MCF 10A (cell line): Measurements from ENCODE around the gene MUC2. TPM values are rescaled to one million over a fixed set of nuclear protein-coding genes. Genes with fewer than 3 reads are reported as not detected.
A peak's percentile ranks its signal among the peaks of the same experiment; 100 is the strongest.

ENCODE experiments used
- BruUV-seq: library from RNA; stranded (reverse); fragments of 400-500 nt; replicated peaks from 2 replicates; lab custom pipeline; 2021; lab: Mats Ljungman, UMichigan
- CTCF ChIA-PET: fragments of 300-600 bp; sonication (Branson Sonifier 250); formaldehyde crosslinking; extraction: SDS; loops from one replicate; lab custom pipeline; 2021; ENCODE audit warnings: antibody characterized with exemption, inconsistent platforms; lab: Yijun Ruan, JAX
- POLR2A ChIA-PET: fragments of 300-600, 350-650 bp; sonication (Branson Sonifier 250); formaldehyde crosslinking; extraction: SDS; loops from one replicate; lab custom pipeline; 2020; ENCODE audit warnings: antibody characterized with exemption, inconsistent platforms; lab: Yijun Ruan, JAX
- DNase-seq: peaks from one replicate; pipeline ENCODE4 v3.0.0-alpha.2; 2018; ENCODE audit not compliant: unreplicated experiment
- H3K27ac Mint-ChIP-seq: one replicate; pipeline ENCODE4 v1.8.0; 2022; ENCODE audit warnings: mild to moderate bottlenecking, low read depth, mixed read lengths; ENCODE audit not compliant: unreplicated experiment
- H3K27me3 Mint-ChIP-seq: one replicate; pipeline ENCODE4 v1.8.0; 2022; ENCODE audit warnings: mixed read lengths; ENCODE audit not compliant: insufficient read depth, unreplicated experiment
- H3K36me3 Mint-ChIP-seq: one replicate; pipeline ENCODE4 v1.8.0; 2022; ENCODE audit warnings: mild to moderate bottlenecking, moderate library complexity, mixed read lengths; ENCODE audit not compliant: insufficient read depth, unreplicated experiment
- H3K4me1 Mint-ChIP-seq: one replicate; pipeline ENCODE4 v1.8.0; 2022; ENCODE audit warnings: mixed read lengths; ENCODE audit not compliant: insufficient read depth, unreplicated experiment
- H3K4me3 Mint-ChIP-seq: one replicate; pipeline ENCODE4 v1.8.0; 2022; ENCODE audit warnings: mild to moderate bottlenecking, moderate library complexity, mixed read lengths; ENCODE audit not compliant: unreplicated experiment
- H3K9me3 Mint-ChIP-seq: one replicate; pipeline ENCODE4 v1.8.0; 2022; ENCODE audit warnings: mixed read lengths; ENCODE audit not compliant: unreplicated experiment
- intact Hi-C: fragments of 100-400 bp; cut with micrococcal nuclease; formaldehyde crosslinking; loops from 2 replicates; pipeline ENCODE4 v1.14.1; 2022
- total RNA-seq: library from RNA; stranded (reverse); gene quantifications from 2 replicates; pipeline ENCODE4 v1.2.3, GENCODE V29; 2022
- TF ChIP-seq, protein P1 (sequence below): fragments of 200-600 bp; IDR thresholded peaks from one replicate; pipeline ENCODE4 v1.8.0; 2022; ENCODE audit warnings: antibody characterized with exemption, mild to moderate bottlenecking; ENCODE audit not compliant: unreplicated experiment

The MUC2 gene
- total RNA-seq, 1 experiment from 2014 or later = 0.02 TPM

- no TSS peak for BruUV-seq
- Mint-ChIP-seq H3K27ac (no peak overlapping the region), H3K4me3 (no peak overlapping the region), H3K36me3 (no peaks in the 10 kb centered on the region), H3K4me1 (peaks cover 11% of the 10 kb centered on the region), H3K9me3 (peaks cover 9% of the 10 kb centered on the region), H3K27me3 (peaks cover 7% of the 10 kb centered on the region)
- intact Hi-C loops = no loop called here
- peak; percentile 33 for DNase-seq
- ChIA-PET POLR2A (interaction anchor here (0.6 kb wide), 1 partner anchor 91 kb away, joined by 3 read pairs; no protein-coding TSS in a partner anchor), CTCF (interaction anchor here (1.6 kb wide), 1 partner anchor 9 kb away, joined by 4 read pairs; no protein-coding TSS in a partner anchor)
- TF ChIP-seq, protein P1, sequence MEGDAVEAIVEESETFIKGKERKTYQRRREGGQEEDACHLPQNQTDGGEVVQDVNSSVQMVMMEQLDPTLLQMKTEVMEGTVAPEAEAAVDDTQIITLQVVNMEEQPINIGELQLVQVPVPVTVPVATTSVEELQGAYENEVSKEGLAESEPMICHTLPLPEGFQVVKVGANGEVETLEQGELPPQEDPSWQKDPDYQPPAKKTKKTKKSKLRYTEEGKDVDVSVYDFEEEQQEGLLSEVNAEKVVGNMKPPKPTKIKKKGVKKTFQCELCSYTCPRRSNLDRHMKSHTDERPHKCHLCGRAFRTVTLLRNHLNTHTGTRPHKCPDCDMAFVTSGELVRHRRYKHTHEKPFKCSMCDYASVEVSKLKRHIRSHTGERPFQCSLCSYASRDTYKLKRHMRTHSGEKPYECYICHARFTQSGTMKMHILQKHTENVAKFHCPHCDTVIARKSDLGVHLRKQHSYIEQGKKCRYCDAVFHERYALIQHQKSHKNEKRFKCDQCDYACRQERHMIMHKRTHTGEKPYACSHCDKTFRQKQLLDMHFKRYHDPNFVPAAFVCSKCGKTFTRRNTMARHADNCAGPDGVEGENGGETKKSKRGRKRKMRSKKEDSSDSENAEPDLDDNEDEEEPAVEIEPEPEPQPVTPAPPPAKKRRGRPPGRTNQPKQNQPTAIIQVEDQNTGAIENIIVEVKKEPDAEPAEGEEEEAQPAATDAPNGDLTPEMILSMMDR = no peak
Measured at GRCh38 chr11:1041936-1042608, 32.6 kb upstream of the MUC2 start.

- Mint-ChIP-seq H3K4me1 (peaks cover 11% of the 10 kb centered on the region), H3K27ac (no peak overlapping the region), H3K9me3 (peaks cover 9% of the 10 kb centered on the region), H3K4me3 (no peak overlapping the region), H3K27me3 (peaks cover 14% of the 10 kb centered on the region), H3K36me3 (no peaks in the 10 kb centered on the region)
- BruUV-seq = no TSS peak
- ChIA-PET CTCF (no interaction called here), POLR2A (interaction anchor here (0.6 kb wide), 3 partner anchors 17 to 108 kb away, joined by 3 read pairs; no protein-coding TSS in a partner anchor)
- TF ChIP-seq, protein P1 = no peak
- DNase-seq = no peak
- intact Hi-C loops = no loop called here
Measured at GRCh38 chr11:1042626-1043562, 31.8 kb upstream of the MUC2 start.

DNA sequence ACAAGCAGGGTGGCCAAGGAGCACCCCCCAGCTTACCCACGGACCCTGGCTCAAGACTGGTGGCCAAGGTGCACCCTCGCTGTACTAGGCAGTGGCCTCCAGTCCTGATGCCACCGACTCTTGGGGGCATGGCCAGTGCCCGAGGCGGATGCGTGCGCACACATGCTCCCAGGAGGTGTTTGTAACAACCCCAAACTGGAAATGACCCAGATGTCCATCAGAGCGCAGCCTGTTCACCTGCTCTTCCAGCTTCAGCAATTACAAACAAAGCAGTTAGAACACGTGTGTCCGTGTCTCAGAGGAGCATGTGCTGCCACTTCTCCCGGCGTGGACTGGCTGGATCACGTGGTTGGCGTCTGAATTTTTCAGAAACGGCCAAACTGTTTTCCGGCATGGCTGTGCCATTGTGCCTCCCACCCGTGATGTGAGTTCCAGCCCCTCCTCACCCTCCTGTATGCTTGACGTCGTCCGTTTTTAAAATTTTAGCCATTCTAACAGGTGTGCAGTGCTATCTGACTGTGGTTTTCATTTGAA lies 31.0 kb upstream of the MUC2 start:
- Mint-ChIP-seq H3K27me3 (peaks cover 14% of the 10 kb centered on the region), H3K4me3 (no peak overlapping the region), H3K4me1 (peaks cover 11% of the 10 kb centered on the region), H3K9me3 (peaks cover 9% of the 10 kb centered on the region), H3K27ac (no peak overlapping the region), H3K36me3 (no peaks in the 10 kb centered on the region)
- BruUV-seq = no TSS peak
- no peak for DNase-seq
- ChIA-PET POLR2A (no interaction called here), CTCF (no interaction called here)
- TF ChIP-seq, protein P1 = no peak
- intact Hi-C loops = no loop called here

DNA sequence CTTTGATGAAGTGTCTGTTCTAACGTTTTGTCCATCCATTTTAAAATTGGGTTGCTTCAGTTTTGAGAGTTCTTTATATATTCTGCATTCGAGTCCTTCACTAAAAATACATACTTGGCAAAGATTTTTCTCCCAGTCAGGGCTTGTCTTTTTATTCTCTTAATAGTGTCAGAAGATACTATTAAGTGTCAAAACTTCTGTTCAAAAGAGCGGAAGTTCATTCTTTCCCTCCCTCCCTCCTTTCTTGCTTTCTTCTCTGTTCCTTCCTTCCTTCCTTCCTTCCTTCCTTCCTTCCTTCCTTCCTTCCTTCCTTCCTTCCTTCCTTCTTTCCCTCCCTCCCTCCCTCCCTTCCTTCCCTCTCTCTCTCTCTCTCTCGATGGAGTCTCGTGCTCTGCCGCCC lies 30.5 kb upstream of the MUC2 start:
- TF ChIP-seq, protein P1 = no peak
- H3K27me3 Mint-ChIP-seq = peaks cover 14% of the 10 kb centered on the region
- H3K4me1 Mint-ChIP-seq = peaks cover 8% of the 10 kb centered on the region
- BruUV-seq = no TSS peak
- intact Hi-C loops = no loop called here
- POLR2A ChIA-PET = no interaction called here
- DNase-seq = no peak
- H3K36me3 Mint-ChIP-seq = no peaks in the 10 kb centered on the region
- H3K9me3 Mint-ChIP-seq = peaks cover 9% of the 10 kb centered on the region
- no peak overlapping the region for H3K27ac Mint-ChIP-seq
- CTCF ChIA-PET = no interaction called here
- no peak overlapping the region for H3K4me3 Mint-ChIP-seq
